ENCODE results near the gene PDIA5. TPM values are rescaled to one million over a fixed set of nuclear protein-coding genes. Genes with fewer than 3 reads are reported as not detected.

PDIA5 gene
- total and polyA plus RNA-seq, 4 donors = 36.8 to 94.6 (median 63.3) TPM

- no peaks in the 10 kb centered on the region for H3K27me3 ChIP-seq (ENCODE audit: control insufficient read depth in 4 of 4, insufficient read depth in 4 of 4, low read length in 3 of 4)
- H3K36me3 ChIP-seq (ENCODE audit: control insufficient read depth in 4 of 4, insufficient read depth in 3 of 4, low read depth in 1 of 4, low read length in 3 of 4) = peaks cover 4 to 82% (median 62%) of the 10 kb centered on the region in 4 donors
- DNase-seq (ENCODE audit: low spot score) = no peak
- no peak overlapping the region for H3K27ac ChIP-seq (ENCODE audit: low read depth in 1 of 2, low read length in 2 of 2)
- peaks cover 0 to 10% (median 4%) of the 10 kb centered on the region in 4 donors for H3K4me1 ChIP-seq (ENCODE audit: control insufficient read depth in 4 of 4, insufficient read depth in 4 of 4, low read length in 3 of 4)
- no peak overlapping the region for H3K4me3 ChIP-seq (ENCODE audit: low read depth in 1 of 3, low read length in 3 of 3)
- H3K9ac ChIP-seq (ENCODE audit: low read depth in 1 of 2, low read length in 2 of 2) = no peak overlapping the region
- no peak for TF ChIP-seq ATF3 (IDR thresholded peaks at IDR 0.05)
- no peak for TF ChIP-seq NR2F2 (IDR thresholded peaks at IDR 0.05)
- TF ChIP-seq RXRA (IDR thresholded peaks at IDR 0.05) = no peak
- no peak for TF ChIP-seq FOXA1 (IDR thresholded peaks at IDR 0.05)
- no peak for TF ChIP-seq RAD21 (IDR thresholded peaks at IDR 0.05)
- TF ChIP-seq JUND (IDR thresholded peaks at IDR 0.05) = no peak
- no peak for TF ChIP-seq TAF1 (conservative IDR thresholded peaks at IDR 0.05)
- TF ChIP-seq GABPA (IDR thresholded peaks at IDR 0.05 in 1 of 2, conservative IDR thresholded peaks at IDR 0.05 in 1 of 2) = no peak
- no peak for TF ChIP-seq EGR1 (IDR thresholded peaks at IDR 0.05; ENCODE audit: low read depth in 2 of 2)
- no peak for TF ChIP-seq HNF4A (conservative IDR thresholded peaks at IDR 0.05)
- no peak for TF ChIP-seq YY1 (IDR thresholded peaks at IDR 0.05)
- no peak for TF ChIP-seq FOXA2 (IDR thresholded peaks at IDR 0.05)
- TF ChIP-seq SP1 (IDR thresholded peaks at IDR 0.05) = no peak
- TF ChIP-seq, protein P1, sequence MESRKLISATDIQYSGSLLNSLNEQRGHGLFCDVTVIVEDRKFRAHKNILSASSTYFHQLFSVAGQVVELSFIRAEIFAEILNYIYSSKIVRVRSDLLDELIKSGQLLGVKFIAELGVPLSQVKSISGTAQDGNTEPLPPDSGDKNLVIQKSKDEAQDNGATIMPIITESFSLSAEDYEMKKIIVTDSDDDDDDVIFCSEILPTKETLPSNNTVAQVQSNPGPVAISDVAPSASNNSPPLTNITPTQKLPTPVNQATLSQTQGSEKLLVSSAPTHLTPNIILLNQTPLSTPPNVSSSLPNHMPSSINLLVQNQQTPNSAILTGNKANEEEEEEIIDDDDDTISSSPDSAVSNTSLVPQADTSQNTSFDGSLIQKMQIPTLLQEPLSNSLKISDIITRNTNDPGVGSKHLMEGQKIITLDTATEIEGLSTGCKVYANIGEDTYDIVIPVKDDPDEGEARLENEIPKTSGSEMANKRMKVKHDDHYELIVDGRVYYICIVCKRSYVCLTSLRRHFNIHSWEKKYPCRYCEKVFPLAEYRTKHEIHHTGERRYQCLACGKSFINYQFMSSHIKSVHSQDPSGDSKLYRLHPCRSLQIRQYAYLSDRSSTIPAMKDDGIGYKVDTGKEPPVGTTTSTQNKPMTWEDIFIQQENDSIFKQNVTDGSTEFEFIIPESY (IDR thresholded peaks at IDR 0.05) = no peak
- no peaks in the 10 kb centered on the region for H3K9me3 ChIP-seq (ENCODE audit: control insufficient read depth in 4 of 4, low read length in 3 of 4)
- 93% methylated on average over 4 of the region's 4 CpGs for WGBS
These were observed 53.7 kb downstream of the PDIA5 start for GRCh38 chr3:123120573-123120972.

DNA sequence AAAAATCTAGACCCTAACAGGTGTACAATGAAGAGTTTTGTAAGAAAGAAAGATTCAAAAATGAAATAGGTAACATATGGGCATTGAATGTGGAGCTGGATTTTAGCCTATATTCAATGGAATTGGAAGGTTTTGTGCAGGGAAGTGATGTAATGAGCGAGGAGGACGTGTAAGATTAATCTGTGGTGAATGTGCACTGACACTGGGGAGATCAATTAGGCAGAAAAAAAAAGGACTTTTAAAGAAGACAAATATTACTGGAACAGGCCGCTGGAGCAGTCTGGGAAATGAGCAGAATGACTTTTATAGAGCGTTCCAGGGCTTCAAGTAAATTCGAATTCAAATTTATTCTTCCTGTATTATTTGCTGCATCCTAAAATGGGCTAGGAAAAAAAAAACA is 55.2 kb downstream of the PDIA5 start:
- WGBS = 82% methylated on average over 5 of the region's 5 CpGs
- TF ChIP-seq RXRA (IDR thresholded peaks at IDR 0.05) = no peak
- no peak for TF ChIP-seq HNF4A (conservative IDR thresholded peaks at IDR 0.05)
- TF ChIP-seq TAF1 (conservative IDR thresholded peaks at IDR 0.05) = no peak
- no peak for TF ChIP-seq JUND (IDR thresholded peaks at IDR 0.05)
- TF ChIP-seq, protein P1 (IDR thresholded peaks at IDR 0.05) = no peak
- TF ChIP-seq ATF3 (IDR thresholded peaks at IDR 0.05) = no peak
- TF ChIP-seq FOXA2 (IDR thresholded peaks at IDR 0.05) = no peak
- TF ChIP-seq NR2F2 (IDR thresholded peaks at IDR 0.05) = no peak
- no peak for TF ChIP-seq RAD21 (IDR thresholded peaks at IDR 0.05)
- TF ChIP-seq GABPA (IDR thresholded peaks at IDR 0.05 in 1 of 2, conservative IDR thresholded peaks at IDR 0.05 in 1 of 2) = no peak
- TF ChIP-seq FOXA1 (IDR thresholded peaks at IDR 0.05) = no peak
- TF ChIP-seq EGR1 (IDR thresholded peaks at IDR 0.05; ENCODE audit: low read depth in 2 of 2) = no peak
- TF ChIP-seq HNF4G (IDR thresholded peaks at IDR 0.05) = no peak
- H3K36me3 ChIP-seq (ENCODE audit: control insufficient read depth in 4 of 4, insufficient read depth in 3 of 4, low read depth in 1 of 4, low read length in 3 of 4) = peaks cover 5 to 76% (median 60%) of the 10 kb centered on the region in 4 donors
- H3K4me3 ChIP-seq (ENCODE audit: low read depth in 1 of 3, low read length in 3 of 3) = no peak overlapping the region
- no peaks in the 10 kb centered on the region for H3K9me3 ChIP-seq (ENCODE audit: control insufficient read depth in 4 of 4, low read length in 3 of 4)
- no peak for DNase-seq (ENCODE audit: low spot score)
- peaks cover 0 to 13% (median 7%) of the 10 kb centered on the region in 4 donors for H3K4me1 ChIP-seq (ENCODE audit: control insufficient read depth in 4 of 4, insufficient read depth in 4 of 4, low read length in 3 of 4)
- no peaks in the 10 kb centered on the region for H3K27me3 ChIP-seq (ENCODE audit: control insufficient read depth in 4 of 4, insufficient read depth in 4 of 4, low read length in 3 of 4)
- H3K9ac ChIP-seq (ENCODE audit: low read depth in 1 of 2, low read length in 2 of 2) = no peak overlapping the region
- no peak overlapping the region for H3K27ac ChIP-seq (ENCODE audit: low read depth in 1 of 2, low read length in 2 of 2)
